ENCODE data around the gene COQ4.

Gene COQ4

DNA sequence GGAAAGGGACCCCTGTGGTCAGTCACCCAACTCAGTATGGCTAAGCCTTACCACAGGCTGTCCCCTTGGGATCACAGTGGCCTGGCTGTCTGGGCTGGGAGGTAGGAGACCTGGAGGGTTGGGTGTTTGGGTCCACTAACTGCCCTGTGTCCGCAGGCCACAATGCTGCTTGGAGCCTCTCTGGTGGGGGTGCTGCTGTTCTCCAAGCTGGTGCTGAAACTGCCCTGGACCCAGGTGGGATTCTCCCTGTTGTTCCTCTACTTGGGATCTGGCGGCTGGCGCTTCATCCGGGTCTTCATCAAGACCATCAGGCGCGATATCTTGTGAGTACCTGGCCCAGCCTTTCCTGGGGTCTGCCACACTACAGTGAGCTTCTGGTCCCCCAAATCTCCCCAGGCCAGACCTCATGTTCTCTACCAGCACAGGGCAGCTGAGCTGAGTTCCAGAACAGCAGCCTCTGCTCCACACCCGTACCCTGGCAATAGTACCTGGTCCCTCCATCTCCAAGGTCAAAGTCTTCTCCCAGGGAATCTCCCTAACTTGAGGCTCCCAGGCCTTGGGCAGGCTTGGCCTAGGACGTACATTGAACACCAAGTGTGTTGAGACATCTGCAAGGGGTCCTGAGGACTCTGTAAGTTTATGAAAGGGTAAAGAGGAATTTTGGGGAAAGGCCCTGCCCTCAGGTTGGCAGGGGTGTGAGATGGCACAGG lies 20.5 kb downstream of the COQ4 start:
- DNase-seq: no peak

DNA sequence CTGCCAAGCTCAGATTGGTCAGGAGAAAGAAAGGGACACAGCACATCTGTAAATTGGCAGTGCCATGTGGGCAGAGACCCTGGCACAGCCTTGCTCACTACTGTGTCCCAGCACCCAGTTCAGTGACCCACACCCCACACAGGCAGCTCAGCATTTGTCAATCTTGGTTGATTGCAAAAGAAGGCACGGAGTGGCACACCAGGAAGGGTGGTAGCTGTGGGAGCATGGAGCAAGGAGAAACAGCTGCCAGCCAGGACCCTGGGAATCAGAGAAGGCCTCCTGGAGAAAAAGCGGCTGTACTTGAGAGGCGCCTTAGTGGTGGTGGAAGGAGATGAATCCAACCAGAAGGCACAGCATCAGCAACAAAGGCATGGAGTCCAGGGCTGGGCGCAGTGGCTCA lies 21.2 kb downstream of the COQ4 start:
- no peak for DNase-seq

DNA sequence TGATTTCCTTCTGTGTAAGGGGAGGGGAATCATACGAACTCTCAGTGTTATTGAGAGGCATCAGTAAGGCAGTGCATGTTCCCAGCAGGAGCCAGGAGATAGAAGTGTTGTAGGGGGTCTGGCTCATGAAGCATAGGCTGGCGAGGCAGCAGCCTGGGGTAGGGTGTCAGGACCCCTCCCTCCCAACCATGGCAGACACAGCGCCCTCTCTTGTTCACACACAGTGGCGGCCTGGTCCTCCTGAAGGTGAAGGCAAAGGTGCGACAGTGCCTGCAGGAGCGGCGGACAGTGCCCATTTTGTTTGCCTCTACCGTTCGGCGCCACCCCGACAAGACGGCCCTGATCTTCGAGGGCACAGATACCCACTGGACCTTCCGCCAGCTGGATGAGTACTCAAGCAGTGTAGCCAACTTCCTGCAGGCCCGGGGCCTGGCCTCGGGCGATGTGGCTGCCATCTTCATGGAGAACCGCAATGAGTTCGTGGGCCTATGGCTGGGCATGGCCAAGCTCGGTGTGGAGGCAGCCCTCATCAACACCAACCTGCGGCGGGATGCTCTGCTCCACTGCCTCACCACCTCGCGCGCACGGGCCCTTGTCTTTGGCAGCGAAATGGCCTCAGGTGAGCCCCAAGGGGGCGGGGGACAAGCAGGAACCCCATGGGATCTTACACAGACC lies 22.4 kb downstream of the COQ4 start:
- DNase-seq: no peak

DNA sequence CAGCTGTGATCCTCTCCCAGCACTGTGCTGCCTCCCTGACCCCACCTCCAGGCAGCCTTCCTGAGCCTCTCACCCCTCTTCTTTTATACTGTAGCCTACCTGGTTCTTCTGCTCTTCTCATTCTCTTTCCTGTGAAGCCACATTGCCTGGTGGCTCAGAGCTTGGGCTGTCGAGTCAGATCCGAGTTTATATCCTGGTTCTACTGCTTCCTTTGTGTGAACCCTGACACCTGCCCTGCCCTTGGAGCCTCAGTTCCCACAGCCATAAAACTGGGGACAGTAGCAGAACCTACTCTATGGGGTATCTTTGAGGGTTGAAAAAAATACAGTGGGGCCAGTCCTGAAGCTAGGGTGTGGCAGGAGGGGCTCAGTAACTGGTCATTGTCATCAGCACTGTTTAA lies 26.5 kb downstream of the COQ4 start:
- no peak for DNase-seq

DNA sequence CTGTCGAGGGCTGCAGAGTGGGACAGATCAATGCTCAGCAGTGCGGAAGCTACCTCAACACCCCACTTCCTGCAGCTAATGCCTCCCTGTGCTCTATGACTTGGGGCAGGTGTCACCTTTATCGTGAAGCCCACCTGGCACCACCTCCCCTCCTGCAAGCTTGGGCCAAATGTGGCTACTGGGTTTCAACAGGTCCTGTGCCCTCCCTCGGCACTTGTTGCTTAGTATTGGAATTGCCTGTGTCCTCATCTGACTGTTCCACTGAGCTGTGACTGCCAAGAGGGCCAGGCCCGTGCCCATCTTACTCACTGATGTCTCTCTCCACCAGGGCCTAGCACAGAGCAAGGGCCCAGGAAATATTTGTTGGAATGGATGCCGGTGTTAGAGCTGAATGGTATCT lies 27.1 kb downstream of the COQ4 start:
- DNase-seq: no peak

DNA sequence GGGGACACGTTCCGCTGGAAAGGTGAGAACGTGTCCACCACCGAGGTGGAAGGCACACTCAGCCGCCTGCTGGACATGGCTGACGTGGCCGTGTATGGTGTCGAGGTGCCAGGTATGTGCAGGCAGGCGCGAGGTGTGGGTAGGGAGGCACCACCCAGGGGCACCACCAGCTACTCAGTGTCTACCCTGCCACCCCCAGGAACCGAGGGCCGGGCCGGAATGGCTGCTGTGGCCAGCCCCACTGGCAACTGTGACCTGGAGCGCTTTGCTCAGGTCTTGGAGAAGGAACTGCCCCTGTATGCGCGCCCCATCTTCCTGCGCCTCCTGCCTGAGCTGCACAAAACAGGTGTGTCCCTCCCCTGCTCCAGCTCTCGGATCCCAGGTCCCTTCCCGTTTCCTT lies 32.8 kb downstream of the COQ4 start:
- DNase-seq: no peak

DNA sequence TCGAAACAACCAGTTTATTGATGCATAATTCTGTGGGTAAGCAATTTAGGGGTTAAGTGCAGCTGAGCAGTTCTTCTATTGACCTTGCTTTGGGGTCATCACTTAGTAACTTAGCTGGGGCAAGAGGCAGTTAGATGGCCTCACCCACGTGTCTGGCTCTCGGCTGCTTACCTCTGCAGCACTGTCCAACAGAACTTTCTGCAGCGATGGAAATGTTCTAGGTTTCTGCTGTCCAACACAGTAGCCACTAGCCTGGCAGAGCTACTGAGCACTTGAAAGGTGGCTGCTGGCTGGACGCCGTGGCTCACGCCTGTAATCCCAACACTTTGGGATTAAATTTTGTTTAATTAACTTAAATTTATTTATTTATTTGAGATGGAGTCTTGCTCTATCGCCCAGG lies 35.5 kb downstream of the COQ4 start:
- no peak for DNase-seq

DNA sequence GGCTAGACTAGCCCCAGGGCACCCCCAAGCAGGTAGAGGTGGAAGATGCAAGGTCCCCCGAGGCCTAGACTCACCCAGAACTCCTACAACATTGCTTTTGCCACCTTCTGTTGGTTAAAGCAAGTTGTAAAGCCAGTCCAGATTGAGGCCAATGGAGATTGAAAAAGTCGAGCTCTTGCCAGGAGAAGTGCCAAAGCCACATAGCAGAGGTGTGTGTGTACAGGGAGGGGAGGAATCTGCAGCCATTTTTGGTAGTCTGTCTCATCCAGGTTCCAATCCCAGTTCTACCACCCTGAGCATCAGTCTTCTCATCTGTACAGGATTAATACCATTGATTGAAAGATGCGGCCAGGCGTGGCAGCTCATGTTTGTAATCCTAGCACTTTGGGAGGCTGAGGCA lies 36.2 kb downstream of the COQ4 start:
- DNase-seq: no peak

DNA sequence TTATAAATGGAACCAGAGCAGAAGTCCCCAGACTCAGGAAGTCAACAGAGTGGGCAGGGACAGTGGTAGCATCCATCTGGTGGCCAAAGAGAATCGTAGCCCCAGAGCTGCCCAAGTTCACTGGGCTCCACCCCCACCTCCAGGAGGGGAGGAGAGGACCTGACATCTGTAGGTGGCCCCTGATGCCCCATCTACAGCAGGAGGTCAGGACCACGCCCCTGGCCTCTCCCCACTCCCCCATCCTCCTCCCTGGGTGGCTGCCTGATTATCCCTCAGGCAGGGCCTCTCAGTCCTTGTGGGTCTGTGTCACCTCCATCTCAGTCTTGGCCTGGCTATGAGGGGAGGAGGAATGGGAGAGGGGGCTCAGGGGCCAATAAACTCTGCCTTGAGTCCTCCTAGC lies 38.2 kb downstream of the COQ4 start:
- no peak for DNase-seq

DNA sequence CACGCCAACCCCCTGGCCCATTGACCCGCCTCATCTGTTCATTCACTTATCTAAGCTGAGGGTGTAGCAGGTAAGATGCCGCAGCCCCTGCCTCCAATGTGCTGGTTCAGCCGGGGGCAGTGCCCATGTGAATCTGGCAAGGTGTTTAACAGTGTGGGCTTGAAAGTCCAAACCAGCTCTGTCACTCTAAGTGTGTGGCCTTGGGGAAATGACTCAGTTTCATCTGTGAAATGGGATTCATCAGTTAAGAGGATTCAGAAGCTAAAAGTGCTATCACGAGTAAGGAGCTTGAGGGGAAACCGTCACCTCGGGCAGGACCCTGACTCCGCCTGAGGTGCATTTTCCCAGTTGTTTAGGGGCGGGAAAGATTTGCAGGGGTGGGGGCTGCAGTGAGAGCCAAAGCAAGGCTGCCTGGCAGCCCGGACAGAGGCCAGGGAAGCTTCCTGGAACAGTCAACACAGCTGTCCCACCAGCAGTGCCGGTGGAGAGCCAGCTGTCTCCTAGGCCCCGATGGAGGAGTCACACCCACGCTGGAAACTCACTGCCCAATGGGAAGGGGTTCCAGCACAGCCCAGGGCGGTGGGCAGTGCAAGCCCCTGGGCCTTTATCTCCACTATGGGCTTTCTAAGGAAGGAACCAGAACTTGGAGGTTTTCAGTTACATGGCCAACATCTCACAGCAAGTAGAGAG lies 38.8 kb downstream of the COQ4 start:
- no peak for DNase-seq

DNA sequence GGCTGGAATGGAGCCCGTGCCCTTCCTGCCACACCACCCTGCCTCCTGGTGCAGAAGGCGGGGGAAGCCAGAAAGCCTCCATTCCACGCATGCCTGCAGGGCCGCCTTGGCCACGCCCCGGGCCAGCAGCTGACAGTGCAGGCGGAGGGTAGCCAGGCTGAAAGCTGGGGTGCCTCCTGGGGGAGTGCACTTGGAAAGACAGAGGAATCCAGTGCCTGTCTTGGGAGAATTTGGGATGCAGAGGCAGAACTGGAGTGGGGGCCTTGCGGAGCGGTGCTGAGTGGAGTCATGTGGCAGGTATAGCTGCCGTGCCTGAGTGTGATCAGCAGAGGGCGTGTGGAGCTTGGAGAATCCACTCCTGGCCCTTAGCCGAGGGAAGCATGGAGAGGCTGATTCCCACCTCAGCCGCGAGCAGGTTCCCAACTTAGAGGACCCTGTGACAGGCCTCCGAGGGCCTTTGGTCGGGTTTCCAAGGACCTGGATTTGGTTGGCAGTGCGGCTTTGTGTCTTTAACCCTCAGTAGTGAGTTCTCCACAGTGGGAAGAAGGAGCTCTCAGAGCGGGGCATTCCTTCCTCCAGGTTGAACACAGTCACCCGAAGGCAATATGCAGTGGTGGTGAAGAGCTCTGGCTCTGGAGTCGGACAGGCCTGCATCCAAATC lies 39.5 kb downstream of the COQ4 start:
- DNase-seq: peak; percentile 56 to 59

DNA sequence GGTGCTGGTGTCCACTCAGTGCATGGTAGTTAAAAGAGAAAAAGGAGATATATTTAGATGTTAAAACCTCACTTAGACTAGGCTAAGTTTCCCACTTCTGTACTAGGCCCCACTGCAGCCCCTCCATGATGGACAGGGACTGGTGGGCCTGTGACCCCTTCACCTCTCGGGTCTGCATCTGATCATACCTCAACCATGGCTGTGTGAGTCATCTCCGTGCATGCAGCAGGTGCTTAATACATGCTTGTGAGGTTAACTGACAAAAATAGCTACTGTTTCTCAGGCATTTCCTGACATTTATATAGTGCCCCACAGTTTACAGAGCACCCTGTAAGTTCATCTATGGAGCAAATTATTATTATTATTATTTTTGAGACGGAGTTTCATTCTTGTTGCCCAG lies 40.1 kb downstream of the COQ4 start:
- no peak for DNase-seq

DNA sequence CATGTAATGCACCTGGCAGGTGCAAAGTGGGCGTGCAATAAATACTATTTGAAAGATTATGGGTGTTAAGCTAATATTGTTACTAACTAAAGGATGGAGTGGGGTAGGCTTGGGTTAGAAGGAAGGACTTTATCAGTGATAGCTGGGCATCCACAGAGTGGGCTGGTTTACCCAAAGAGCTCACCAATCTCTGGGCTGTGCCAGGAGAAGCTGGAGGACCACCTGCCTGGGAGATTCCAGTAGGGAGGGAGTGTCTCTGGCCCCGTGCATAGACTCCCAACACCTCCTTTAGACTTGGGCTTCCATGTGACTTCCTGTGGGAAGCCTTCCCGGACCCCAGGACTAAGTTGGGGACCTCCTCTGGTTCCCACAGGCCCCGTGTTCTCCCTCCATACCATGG lies 42.9 kb downstream of the COQ4 start:
- DNase-seq: no peak

DNA sequence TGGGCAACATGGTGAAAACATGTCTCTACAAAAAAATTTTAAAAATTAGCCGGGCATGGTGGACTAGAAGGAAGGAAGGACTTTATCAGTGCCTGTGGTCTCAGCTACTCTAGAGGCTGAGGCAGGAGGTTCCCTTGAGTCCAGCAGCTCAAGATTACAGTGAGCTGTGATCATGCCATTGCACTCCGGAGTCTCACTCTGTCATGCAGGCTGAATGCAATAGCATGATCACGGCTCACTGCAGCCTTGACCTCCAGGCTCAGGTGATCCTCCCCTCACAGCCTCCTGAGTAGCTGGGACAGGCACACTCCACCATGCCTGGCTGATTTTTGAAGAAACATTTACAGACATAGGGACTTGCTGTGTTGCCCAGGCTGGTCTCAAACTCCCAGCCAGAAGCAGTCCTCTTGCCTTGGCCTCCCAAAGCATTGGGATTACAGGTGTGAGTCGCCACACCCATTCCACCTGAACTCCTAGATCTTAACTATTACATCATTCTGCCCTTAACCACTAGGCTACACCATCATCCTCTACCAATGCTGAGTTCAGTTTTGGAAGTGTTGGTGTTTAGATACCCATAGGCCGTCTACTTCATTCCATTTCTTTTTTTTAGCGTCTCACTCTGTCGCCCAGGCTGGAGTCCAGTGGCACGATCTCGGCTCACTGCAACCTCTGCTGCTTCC lies 46.5 kb downstream of the COQ4 start:
- DNase-seq: no peak

DNA sequence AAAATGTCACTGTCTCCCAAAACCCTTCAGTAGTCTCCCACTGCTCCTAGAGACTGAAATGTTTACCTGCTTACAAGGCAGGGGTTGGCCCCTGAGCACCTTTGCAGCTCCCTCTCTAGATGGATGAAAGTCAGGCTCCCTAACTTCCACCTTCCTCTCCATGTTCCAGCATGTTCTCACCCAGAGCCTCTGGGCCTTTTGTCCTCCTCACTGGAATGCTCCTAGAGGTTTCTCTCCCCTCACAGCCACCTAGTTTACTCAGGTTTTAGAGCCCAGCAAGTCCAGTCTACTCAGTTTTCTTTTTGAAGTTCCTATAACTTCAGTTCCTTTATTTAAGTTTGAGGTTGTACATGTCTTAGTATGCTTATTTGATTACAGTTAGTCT lies 47.7 kb downstream of the COQ4 start:
- no peak for DNase-seq

DNA sequence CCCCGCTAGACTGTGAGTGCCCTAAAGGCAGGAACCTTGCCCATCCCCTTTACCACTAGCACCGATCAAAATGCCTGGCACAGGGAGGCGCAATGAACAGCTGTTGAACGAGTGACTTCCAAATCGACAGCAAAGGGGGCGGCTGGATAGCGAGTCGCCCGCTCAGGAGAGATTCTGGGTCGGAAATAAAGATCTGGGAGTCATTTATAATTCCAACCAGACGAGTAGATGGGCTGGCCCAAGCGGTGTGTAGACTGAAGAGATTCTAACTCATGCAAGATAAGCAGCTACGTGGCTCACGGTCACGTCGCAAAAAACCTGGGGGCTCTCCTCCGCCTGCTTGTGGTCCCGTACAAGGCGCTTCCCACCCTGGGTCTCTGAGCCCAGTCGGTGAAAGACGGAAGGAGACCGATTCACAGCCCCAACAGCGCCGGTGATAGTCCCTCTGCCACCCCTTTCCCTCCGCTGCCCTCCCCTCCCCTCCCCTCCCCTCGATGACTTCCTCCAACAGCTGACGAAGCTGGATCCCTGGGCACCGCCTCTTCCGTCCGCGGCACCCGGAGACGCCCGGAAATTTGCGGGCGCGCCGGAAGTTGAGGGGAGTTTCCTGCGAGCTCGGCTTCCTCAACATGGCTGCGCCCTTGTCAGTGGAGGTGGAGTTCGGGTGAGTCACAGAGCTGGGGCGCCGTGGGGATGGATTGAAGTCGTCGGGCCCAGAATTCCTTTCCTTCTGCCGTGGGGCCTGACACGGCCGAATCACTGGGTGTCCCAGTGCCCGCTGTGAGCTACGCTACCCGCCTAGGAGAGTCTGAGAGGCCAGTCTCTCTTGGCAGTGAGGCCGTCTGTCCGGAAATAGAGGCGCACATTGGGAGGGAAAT lies 48.4 kb downstream of the COQ4 start, which contains the start of gene URM1:
Gene URM1 (plus strand): TSS at position 623 of the 878 bp plus-strand sequence. CDS start 7 bp downstream, at position 630.
- DNase-seq: peak; percentile 94

DNA sequence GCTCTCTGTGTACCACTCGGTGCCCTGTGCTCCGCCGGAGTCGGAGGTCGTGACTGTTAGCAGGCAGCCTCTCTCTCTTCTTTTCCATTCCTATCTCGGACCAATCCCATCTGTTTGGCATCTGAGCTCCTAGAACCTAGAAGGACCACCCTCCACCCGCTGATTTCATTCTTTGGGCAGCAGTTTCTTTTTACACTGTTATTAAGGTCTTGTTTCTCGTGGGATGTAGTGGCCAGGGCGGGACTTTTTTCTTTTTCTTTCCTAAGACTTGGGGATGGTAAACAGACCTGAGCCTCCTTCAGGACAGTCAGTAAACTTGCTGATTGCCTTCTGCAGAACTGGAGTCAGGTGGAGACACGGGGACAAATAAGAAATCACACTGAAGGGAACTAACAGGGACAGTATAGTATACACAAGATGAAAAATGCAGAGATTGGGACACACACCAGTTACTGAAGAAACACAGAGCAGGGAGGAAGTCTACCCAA lies 49.0 kb downstream of the COQ4 start:
- DNase-seq: no peak

DNA sequence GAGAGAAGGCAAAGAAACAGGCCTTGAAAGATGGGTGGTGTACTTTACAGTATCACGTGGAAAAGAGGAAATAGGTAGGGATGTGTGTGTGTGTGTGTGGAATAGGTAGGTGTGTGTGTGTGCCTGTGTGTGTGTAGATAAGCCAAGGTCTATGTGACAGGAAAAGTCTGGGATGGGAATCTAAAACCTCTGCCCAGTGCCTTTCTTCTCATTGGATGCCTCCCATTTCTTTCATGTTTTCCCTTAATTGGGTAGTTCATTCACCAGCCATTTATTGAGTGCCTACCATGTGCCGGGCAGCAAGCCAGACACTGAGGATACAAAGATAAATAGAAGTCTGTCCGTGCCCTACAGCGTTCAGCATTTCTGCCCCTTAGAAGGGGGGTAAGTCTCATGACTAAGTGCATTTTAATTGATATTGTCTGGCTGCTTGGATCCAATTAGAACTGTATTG lies 49.6 kb downstream of the COQ4 start:
- no peak for DNase-seq

DNA sequence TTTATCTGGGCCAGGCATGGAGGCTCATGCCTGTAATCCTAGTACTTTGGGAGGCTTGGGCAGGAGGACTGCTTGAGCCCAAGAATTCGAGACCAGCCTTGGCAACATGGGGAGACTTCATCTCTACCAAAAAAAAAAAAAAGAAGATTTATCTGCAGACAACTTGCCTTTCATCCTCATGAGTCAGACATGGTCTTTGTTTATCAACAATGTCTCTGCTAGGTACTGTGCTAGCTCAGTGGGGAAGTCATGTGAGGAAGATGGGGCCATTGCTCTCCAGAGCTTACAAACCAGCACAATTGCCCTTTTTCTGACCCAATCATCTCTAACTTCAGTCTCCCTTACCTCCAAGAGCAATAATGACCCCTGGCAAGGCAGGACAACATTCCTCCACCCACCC lies 50.1 kb downstream of the COQ4 start:
- DNase-seq: no peak

DNA sequence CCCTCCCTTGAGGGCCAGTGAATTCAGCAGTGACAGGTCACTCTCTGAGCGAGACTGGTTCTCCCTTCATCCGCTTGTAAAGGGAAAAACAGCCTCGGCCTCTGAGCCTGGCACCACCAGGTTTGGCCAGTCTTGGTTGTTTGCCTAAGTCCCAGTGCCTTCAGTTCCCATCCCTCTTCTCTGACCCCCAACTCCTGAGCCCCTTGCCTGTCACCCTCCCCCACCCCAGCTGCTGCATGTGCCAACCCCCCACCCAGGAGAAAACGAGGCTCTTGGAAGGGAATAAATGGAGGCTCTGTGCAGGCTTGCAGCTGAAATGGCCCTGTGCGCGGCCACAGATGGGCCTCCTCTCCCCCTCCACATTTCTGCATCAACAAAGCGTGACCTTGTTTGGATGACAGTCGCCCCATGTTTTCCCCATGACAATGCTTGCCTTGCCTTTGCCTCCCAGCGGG lies 51.6 kb downstream of the COQ4 start:
- no peak for DNase-seq

DNA sequence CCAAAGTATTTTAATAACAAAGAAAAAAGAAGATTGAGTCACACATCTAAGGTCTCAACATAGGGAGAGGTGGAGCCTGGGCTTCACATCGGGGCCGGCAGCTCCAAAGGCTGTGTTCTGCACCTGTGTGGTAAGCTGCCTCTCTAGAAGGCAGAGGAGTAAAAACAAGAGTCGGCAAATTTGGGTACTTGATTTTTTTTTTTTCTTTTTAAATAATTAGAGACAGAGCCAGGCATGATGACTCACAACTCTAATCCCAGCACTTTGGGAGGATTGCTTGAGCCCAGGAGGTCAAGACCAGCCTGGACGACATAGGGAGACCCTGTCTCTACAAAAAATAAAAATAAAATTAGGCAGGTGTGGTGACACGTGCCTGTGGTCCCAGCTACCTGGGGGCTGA lies 53.2 kb downstream of the COQ4 start:
- DNase-seq: no peak

DNA sequence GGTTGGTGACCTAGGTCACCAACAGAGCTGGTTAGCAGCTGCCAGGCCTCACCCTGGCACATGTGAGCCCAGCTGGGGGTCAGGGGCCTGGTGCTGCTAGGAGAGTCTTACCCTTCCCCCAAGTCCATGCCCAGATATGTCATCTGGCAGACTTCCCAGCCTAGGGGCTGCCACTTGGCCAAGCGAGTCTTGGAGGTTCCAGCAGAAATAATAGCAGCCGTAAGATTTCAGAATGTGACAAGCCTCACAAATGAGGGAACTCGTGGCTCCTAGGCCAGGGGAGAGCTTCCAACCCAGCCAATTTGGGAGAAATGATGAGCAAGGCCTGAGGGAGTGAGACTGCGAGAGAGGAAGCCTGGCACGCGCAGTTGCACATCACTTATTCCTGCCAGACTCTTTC lies 59.6 kb downstream of the COQ4 start:
- DNase-seq: no peak

All from activated CD4-positive, alpha-beta T cell treated with anti-CD3 and anti-CD28 coated beads, Interleukin-2, amount 50 U/mL, for 4 hours (primary cell).